WTC11 (cell line): Measurements from ENCODE around the gene AATK. TPM values are rescaled to one million over a fixed set of nuclear protein-coding genes. Genes with fewer than 3 reads are reported as not detected.

ENCODE experiments used
- ATAC-seq: fragments of 200-7000 bp; cut with Tn5 transposase; 2 replicates; pipeline ENCODE4 v1.10.0; 2021; ENCODE audit warnings: mild to moderate bottlenecking, moderate library complexity
- CTCF ChIA-PET: fragments of 300-600 bp; sonication (Branson Sonifier 250); formaldehyde crosslinking; loops from one replicate; lab custom pipeline; 2021; ENCODE audit warnings: antibody characterized with exemption; lab: Charles Lee
- POLR2A ChIA-PET: fragments of 350-600 bp; sonication (Branson Sonifier 250); formaldehyde crosslinking; loops from one replicate; lab custom pipeline; 2021; ENCODE audit warnings: antibody characterized with exemption; lab: Charles Lee
- DNase-seq: peaks from one replicate; pipeline ENCODE4 v3.0.0; 2021; ENCODE audit warnings: low spot score
- H3K27ac Mint-ChIP-seq: 2 replicates; pipeline ENCODE4 v1.8.0; 2021; ENCODE audit warnings: mixed read lengths
- H3K27me3 Mint-ChIP-seq: 2 replicates; pipeline ENCODE4 v1.8.0; 2021; ENCODE audit warnings: low read depth, mild to moderate bottlenecking, moderate library complexity, mixed read lengths
- H3K36me3 Mint-ChIP-seq: 2 replicates; pipeline ENCODE4 v1.8.0; 2021; ENCODE audit warnings: mixed read lengths
- H3K4me1 Mint-ChIP-seq: 2 replicates; pipeline ENCODE4 v1.8.0; 2022; ENCODE audit warnings: mixed read lengths
- H3K4me3 Mint-ChIP-seq: 2 replicates; pipeline ENCODE4 v1.8.0; 2021; ENCODE audit warnings: mild to moderate bottlenecking, moderate library complexity, mixed read lengths
- H3K9me3 Mint-ChIP-seq: 2 replicates; pipeline ENCODE4 v1.8.0; 2021; ENCODE audit warnings: mixed read lengths
- CREM ChIP-seq: sonication (generic); formaldehyde crosslinking; IDR thresholded peaks from 2 replicates; pipeline ENCODE4 v1.8.1; 2022; ENCODE audit warnings: mild to moderate bottlenecking, missing genetic modification reagents, moderate library complexity
- EMX1 ChIP-seq: fragments of 250-450 bp; sonication (Bioruptor Pico); IDR thresholded peaks from 2 replicates; pipeline ENCODE4 v1.8.0; 2021; ENCODE audit warnings: mild to moderate bottlenecking
- ESRRA ChIP-seq: sonication (generic); formaldehyde crosslinking; IDR thresholded peaks from 2 replicates; pipeline ENCODE4 v1.8.1; 2022; ENCODE audit warnings: mild to moderate bottlenecking, missing genetic modification reagents, borderline replicate concordance
- FOXK1 ChIP-seq: sonication (generic); formaldehyde crosslinking; IDR thresholded peaks from 2 replicates; pipeline ENCODE4 v1.8.0; 2022; ENCODE audit warnings: mild to moderate bottlenecking, moderate library complexity, missing genetic modification reagents
- GABPB1 ChIP-seq: sonication (generic); formaldehyde crosslinking; IDR thresholded peaks from 2 replicates; pipeline ENCODE4 v1.8.1; 2023; ENCODE audit warnings: mild to moderate bottlenecking, missing genetic modification reagents
- IRF2 ChIP-seq: sonication (generic); formaldehyde crosslinking; IDR thresholded peaks from 2 replicates; pipeline ENCODE4 v1.8.0; 2022; ENCODE audit warnings: low read depth, missing genetic modification reagents, borderline replicate concordance
- KAT7 ChIP-seq: sonication (generic); formaldehyde crosslinking; IDR thresholded peaks from 2 replicates; pipeline ENCODE4 v1.8.1; 2023; ENCODE audit warnings: missing genetic modification reagents, mild to moderate bottlenecking, borderline replicate concordance
- MXD4 ChIP-seq: fragments of 250-450 bp; sonication (Bioruptor Pico); IDR thresholded peaks from 2 replicates; pipeline ENCODE4 v1.8.0; 2021; ENCODE audit warnings: mild to moderate bottlenecking, moderate library complexity, borderline replicate concordance
- NR3C1 ChIP-seq: sonication (generic); formaldehyde crosslinking; conservative IDR thresholded peaks from 2 replicates; pipeline ENCODE4 v1.8.1; 2023; ENCODE audit warnings: low read depth, mild to moderate bottlenecking, missing genetic modification reagents
- RORB ChIP-seq: fragments of 250-450 bp; sonication (Bioruptor Pico); IDR thresholded peaks from 2 replicates; pipeline ENCODE4 v1.9.0; 2021; ENCODE audit warnings: mild to moderate bottlenecking
- ZBTB21 ChIP-seq: sonication (generic); formaldehyde crosslinking; IDR thresholded peaks from 2 replicates; pipeline ENCODE4 v1.8.1; 2023; ENCODE audit warnings: mild to moderate bottlenecking, missing genetic modification reagents, borderline replicate concordance
- ZNF232 ChIP-seq: sonication (generic); formaldehyde crosslinking; IDR thresholded peaks from 2 replicates; pipeline ENCODE4 v1.8.0; 2022; ENCODE audit warnings: mild to moderate bottlenecking, missing genetic modification reagents
- ZNF263 ChIP-seq: sonication (generic); formaldehyde crosslinking; IDR thresholded peaks from 2 replicates; pipeline ENCODE4 v1.8.1; 2022; ENCODE audit warnings: low read depth, mild to moderate bottlenecking, moderate library complexity, missing genetic modification reagents
- total RNA-seq: library from RNA; stranded (reverse); gene quantifications from 3 replicates; pipeline ENCODE4 v1.2.3, GENCODE V29; 2021
- TF ChIP-seq, protein P1 (sequence below): fragments of 250-450 bp; sonication (Bioruptor Pico); IDR thresholded peaks from 2 replicates; pipeline ENCODE4 v1.9.0; 2021; ENCODE audit warnings: moderate library complexity, mild to moderate bottlenecking, inconsistent platforms, borderline replicate concordance
- TF ChIP-seq, protein P2 (sequence below): sonication (generic); formaldehyde crosslinking; IDR thresholded peaks from 2 replicates; pipeline ENCODE4 v1.8.1; 2023; ENCODE audit warnings: mild to moderate bottlenecking, missing genetic modification reagents, moderate library complexity
- TF ChIP-seq, protein P3 (sequence below): sonication (generic); formaldehyde crosslinking; IDR thresholded peaks from 2 replicates; pipeline ENCODE4 v1.8.0; 2022; ENCODE audit warnings: mild to moderate bottlenecking, missing genetic modification reagents
- TF ChIP-seq, protein P4 (sequence below): sonication (generic); formaldehyde crosslinking; IDR thresholded peaks from 2 replicates; pipeline ENCODE4 v1.8.0; 2023; ENCODE audit warnings: missing genetic modification reagents
- TF ChIP-seq, protein P5 (sequence below): sonication (generic); formaldehyde crosslinking; conservative IDR thresholded peaks from 2 replicates; pipeline ENCODE4 v1.8.1; 2022; ENCODE audit warnings: mild to moderate bottlenecking, missing genetic modification reagents
- TF ChIP-seq, protein P6 (sequence below): sonication (generic); formaldehyde crosslinking; IDR thresholded peaks from 2 replicates; pipeline ENCODE4 v1.8.1; 2022; ENCODE audit warnings: mild to moderate bottlenecking, moderate library complexity, missing genetic modification reagents
- TF ChIP-seq, protein P7 (sequence below): sonication (generic); formaldehyde crosslinking; IDR thresholded peaks from 2 replicates; pipeline ENCODE4 v1.8.1; 2023; ENCODE audit warnings: mild to moderate bottlenecking, missing genetic modification reagents, moderate library complexity

Gene AATK
- total RNA-seq, 1 experiment from 2014 or later = 2.9 TPM

DNA sequence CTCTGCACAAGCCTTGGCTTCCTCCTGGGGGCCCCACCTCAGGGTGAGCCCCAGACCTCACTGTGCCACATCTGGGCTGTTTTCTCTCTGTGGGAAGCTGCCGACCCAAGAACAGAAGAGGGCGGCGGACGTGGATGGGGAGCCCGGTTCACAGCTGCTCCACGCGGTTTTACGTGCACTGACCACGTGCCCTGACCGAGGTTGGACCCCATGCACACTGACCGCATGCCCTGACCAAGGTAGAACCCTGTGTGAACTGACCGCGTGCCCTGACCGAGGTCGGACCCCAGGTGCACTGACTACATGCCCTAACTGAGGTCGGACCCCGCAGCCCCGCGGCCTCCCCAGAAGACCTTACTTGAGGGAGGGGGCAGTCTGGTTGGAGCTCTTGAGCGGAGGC is 37.1 kb upstream of the AATK start:
- DNase-seq (no peak), ATAC-seq (no peak)
- peaks cover 2% of the 10 kb centered on the region; the same call in 1 of the 2 replicates for H3K36me3 Mint-ChIP-seq
- CTCF ChIA-PET = no interaction called here
- POLR2A ChIA-PET = no interaction called here
- H3K9me3 Mint-ChIP-seq = no peaks in the 10 kb centered on the region
- TF ChIP-seq, protein P1, sequence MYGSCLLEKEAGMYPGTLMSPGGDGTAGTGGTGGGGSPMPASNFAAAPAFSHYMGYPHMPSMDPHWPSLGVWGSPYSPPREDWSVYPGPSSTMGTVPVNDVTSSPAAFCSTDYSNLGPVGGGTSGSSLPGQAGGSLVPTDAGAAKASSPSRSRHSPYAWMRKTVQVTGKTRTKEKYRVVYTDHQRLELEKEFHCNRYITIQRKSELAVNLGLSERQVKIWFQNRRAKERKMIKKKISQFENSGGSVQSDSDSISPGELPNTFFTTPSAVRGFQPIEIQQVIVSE (CRISPR knock-in tag) = no peak
- TF ChIP-seq ZNF263 (CRISPR knock-in tag) (no peak), ESRRA (CRISPR knock-in tag) (no peak), KAT7 (CRISPR knock-in tag) (no peak)
- TF ChIP-seq, protein P2, sequence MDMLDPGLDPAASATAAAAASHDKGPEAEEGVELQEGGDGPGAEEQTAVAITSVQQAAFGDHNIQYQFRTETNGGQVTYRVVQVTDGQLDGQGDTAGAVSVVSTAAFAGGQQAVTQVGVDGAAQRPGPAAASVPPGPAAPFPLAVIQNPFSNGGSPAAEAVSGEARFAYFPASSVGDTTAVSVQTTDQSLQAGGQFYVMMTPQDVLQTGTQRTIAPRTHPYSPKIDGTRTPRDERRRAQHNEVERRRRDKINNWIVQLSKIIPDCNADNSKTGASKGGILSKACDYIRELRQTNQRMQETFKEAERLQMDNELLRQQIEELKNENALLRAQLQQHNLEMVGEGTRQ (CRISPR knock-in tag) = no peak
- H3K27ac Mint-ChIP-seq = no peak overlapping the region
- no peaks in the 10 kb centered on the region for H3K4me1 Mint-ChIP-seq
- no peak overlapping the region for H3K4me3 Mint-ChIP-seq
- no peaks in the 10 kb centered on the region for H3K27me3 Mint-ChIP-seq

DNA sequence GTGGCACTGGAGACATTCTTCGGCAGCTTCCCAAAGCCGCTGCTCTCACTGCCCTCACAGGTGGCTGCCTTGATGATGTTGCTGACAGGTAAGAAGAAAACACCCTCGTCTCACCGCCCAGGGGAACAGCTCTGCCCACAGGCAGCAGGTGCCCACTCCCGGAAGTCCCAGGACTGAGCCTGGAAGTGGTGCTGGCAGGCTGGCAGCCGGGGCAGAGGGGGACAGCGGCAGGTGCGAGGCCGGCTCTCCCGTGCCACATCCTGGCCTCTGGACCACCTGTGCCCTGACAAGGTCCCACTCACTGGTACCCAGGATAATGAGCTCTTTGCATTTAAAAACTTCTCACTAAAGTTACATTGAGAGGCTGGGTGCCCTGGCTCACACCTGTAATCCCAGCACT is 36.3 kb upstream of the AATK start:
- peaks cover 2% of the 10 kb centered on the region; the same call in 1 of the 2 replicates for H3K36me3 Mint-ChIP-seq
- DNase-seq = no peak
- ATAC-seq = no peak
- no peaks in the 10 kb centered on the region for H3K27me3 Mint-ChIP-seq
- CTCF ChIA-PET = interaction anchor here (2.1 kb wide), 1 partner anchor 9 kb away, joined by 6 read pairs; no protein-coding TSS in a partner anchor
- 0 out of 2 replicates have a peak overlapping the region, but pooled peaks have one; percentile 32 for H3K27ac Mint-ChIP-seq
- no peaks in the 10 kb centered on the region for H3K4me1 Mint-ChIP-seq
- no peaks in the 10 kb centered on the region for H3K9me3 Mint-ChIP-seq
- no peak for TF ChIP-seq MXD4 (CRISPR knock-in tag)
- TF ChIP-seq RORB = no peak
- TF ChIP-seq GABPB1 (CRISPR knock-in tag) = no peak
- TF ChIP-seq, protein P3, sequence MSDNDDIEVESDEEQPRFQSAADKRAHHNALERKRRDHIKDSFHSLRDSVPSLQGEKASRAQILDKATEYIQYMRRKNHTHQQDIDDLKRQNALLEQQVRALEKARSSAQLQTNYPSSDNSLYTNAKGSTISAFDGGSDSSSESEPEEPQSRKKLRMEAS (CRISPR knock-in tag) = no peak
- TF ChIP-seq, protein P4, sequence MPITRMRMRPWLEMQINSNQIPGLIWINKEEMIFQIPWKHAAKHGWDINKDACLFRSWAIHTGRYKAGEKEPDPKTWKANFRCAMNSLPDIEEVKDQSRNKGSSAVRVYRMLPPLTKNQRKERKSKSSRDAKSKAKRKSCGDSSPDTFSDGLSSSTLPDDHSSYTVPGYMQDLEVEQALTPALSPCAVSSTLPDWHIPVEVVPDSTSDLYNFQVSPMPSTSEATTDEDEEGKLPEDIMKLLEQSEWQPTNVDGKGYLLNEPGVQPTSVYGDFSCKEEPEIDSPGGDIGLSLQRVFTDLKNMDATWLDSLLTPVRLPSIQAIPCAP (CRISPR knock-in tag) = no peak
- no peak for TF ChIP-seq IRF2 (CRISPR knock-in tag)
- no peak for TF ChIP-seq CREM
- TF ChIP-seq ZNF232 (CRISPR knock-in tag) = no peak
- TF ChIP-seq KAT7 (CRISPR knock-in tag) = no peak
- TF ChIP-seq EMX1 (CRISPR knock-in tag) = no peak
- TF ChIP-seq, protein P5, sequence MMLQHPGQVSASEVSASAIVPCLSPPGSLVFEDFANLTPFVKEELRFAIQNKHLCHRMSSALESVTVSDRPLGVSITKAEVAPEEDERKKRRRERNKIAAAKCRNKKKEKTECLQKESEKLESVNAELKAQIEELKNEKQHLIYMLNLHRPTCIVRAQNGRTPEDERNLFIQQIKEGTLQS = no peak
- TF ChIP-seq, protein P6, sequence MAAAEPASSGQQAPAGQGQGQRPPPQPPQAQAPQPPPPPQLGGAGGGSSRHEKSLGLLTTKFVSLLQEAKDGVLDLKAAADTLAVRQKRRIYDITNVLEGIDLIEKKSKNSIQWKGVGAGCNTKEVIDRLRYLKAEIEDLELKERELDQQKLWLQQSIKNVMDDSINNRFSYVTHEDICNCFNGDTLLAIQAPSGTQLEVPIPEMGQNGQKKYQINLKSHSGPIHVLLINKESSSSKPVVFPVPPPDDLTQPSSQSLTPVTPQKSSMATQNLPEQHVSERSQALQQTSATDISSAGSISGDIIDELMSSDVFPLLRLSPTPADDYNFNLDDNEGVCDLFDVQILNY = no peak
- TF ChIP-seq ZBTB21 (CRISPR knock-in tag) = no peak
- TF ChIP-seq FOXK1 = no peak
- no peak for TF ChIP-seq NR3C1 (CRISPR knock-in tag)
- TF ChIP-seq, protein P7, sequence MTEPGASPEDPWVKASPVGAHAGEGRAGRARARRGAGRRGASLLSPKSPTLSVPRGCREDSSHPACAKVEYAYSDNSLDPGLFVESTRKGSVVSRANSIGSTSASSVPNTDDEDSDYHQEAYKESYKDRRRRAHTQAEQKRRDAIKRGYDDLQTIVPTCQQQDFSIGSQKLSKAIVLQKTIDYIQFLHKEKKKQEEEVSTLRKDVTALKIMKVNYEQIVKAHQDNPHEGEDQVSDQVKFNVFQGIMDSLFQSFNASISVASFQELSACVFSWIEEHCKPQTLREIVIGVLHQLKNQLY (CRISPR knock-in tag) = no peak
- POLR2A ChIA-PET = no interaction called here
- H3K4me3 Mint-ChIP-seq = no peak overlapping the region
